Ammon's horn (tissue), 1 donor: ENCODE measurements around the gene GIMAP4.
"Not testable (repeated sequence)": the region's sequence is repeated elsewhere in the genome, so short reads cannot be mapped to it uniquely, and the experiment has no call there.

Experiments used
- DNase-seq: peaks from one replicate; pipeline ENCODE4 v3.0.0-alpha.2; 2016; ENCODE audit warnings: low spot score

GIMAP4 gene

DNA sequence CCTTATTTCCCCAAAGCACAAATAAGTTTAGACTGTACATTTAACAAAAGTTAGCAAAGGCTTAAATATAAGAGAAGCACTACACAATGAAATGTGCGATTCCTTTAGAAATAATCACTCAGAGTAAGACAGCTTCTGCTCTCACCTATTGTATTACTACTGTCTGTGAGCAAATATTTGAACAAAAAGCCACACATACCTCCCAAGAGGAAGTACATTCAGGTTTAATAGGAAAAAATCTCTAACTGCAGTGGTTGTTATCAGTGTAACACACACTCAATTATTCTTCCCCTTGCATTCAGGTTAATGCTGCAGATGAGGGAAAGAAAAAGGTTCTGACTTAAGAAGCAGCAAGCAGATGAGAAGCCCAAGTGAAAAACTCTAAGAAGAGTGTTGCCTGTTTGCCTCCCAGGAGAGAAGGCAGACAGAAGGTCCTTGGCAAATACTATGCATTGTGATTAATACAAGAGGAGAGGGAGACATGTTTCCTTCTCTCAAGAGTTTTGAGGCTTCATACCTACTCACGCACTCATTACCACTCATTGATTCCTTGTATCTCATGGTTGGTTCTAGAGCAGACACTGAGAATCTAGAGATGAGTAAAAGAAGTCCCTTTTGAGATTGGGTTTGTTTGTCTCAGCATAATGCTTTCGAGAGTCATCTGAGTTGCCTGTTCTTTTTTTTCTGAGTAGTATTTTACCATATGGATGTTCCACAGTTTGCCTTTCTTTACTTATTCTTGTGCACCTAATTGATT is 13.6 kb downstream of the GIMAP4 start:
- DNase-seq = no peak

DNA sequence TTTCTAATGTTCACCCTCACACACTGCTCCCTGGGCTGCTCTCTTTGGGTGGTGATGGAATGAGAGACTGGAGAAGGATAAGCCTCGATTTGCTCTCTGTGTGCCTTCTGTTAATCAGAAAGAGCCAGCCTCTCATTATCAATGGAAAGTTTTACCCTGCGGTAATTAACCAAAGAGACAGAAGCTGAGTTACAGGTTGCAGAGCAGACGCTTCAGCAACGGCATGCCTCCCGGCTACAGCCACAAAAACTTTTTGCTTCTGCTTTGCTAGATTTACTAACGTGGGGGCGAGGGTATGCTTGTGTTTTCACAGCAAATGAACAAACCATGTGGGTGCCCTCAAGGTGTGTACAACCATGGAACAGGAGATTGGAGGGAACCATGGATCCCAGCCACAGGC is 18.0 kb downstream of the GIMAP4 start:
- no peak for DNase-seq

DNA sequence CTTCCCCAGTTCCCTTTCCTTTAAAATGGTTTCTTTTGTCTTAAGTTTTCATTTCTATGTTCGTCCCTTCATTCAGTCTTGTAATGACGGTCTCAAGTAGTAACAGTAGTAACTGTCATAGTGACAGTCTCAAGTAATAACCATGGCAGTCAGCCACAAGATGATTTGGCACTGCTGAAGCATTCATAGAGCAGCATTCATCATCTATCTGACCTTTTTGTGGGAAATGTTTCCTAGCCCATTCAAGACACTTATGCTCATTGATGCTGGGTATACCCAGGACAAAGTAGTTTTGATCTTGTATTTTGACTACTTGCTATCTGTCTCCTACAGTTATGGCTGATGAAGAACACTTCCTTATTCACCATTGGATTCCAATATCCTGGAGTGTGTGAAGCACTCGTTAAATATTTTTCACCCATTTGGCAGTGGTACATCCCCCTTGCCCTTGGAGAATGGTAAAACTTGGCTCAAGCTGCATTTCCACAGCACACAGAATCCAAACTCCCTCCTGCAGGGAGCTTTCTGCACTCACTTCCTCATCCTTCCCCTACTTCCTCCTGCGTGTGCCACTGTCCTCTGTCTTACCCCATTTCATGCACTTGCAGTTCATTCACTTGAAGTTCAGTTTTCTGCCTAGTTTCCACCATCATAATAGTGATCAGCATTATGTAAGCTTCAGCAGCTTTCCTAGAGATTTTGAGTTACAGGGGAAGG is 19.0 kb downstream of the GIMAP4 start:
- DNase-seq = peak; percentile 62

DNA sequence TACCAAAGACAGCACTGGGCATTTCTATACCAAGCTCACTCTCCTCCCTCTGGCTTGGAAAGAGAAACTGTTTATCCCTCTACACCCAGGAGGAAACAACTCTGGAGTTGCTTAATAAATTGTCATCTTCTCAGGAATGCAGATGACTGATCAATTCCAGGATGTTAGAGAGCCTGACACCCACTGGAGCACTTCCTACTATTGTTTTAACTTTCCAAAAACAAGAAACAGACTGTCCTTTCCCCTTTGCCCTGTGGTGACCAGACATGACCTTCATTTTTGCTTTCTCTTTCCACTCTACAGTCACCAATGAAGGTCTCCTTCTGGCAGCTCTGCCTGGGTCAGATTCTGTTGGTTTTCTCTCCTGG is 19.6 kb downstream of the GIMAP4 start:
- no peak for DNase-seq

DNA sequence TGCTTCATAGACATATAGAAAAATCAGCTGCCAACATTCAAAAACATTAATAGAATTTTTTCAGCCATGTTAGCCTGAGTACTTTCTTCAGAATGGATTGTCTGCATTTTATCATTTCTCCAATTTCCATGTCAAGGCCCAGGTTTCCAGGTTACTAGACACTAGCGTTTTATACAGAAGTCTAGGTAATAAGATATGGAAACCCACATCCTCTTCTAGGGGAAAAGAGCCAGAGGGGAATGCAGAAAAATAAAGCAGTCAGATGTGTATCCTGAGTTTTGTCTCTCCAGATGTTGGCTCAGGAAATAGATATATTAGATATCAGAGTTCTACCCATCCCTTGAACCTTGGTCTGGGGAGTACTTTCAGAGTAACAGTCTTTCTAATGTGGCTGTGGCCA is 20.4 kb downstream of the GIMAP4 start:
- no peak for DNase-seq

DNA sequence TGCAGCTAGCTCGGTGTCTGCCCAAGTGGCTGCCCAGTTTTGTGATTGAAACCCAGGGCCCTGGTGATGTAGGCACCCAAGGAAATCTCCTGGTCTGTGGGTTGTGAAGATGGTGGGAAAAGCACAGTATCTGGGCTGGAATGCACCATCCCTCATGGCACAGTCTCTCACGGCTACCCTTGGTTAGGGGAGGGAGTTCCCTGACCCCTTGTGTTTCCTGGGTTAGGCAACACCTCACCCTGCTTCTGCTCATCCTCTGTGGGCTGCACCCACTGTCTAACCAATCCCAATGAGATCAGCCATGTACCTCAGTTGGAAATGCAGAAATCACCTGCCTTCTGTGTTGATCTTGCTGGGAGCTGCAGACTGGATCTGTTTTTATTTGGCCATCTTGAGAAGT is 27.6 kb downstream of the GIMAP4 start:
- no peak for DNase-seq

DNA sequence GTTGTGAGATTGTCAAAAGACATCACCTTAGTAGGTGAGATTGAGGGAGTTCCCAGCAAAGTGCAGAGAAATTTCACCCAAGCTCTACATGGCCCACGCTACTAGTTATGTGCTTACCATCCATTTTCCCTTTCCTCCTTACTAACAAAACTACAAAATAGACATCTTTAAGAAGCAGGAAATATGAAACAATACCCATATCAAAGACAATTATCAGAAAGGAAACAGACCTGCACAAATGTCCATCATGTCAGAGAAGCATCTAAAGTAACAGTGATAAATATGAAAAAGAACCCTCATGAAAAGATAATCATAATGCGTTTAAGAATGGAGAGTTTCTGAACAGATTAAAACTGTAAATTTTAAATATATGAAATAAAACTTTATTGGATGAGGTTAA is 28.2 kb downstream of the GIMAP4 start:
- DNase-seq = no peak

DNA sequence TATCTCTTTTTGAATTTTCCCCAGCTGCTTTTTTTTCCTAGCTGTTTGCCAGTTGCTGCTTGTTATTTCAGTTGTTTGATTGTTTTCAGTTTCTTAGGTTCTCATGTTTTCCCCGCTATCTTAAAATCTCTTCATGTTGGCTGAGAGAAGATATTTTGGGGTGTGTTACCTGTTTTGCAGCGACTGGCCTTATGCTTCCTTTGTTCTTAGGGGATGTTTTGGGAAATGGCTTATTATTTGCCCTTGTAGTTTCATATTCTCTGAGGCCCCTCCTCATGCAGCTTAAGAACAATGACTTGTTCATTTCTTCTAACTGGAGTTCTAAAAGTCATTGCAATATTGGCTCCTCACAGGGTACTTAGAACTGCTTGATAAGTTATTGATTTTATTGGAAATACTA is 36.4 kb downstream of the GIMAP4 start:
- DNase-seq = not testable (repeated sequence)

DNA sequence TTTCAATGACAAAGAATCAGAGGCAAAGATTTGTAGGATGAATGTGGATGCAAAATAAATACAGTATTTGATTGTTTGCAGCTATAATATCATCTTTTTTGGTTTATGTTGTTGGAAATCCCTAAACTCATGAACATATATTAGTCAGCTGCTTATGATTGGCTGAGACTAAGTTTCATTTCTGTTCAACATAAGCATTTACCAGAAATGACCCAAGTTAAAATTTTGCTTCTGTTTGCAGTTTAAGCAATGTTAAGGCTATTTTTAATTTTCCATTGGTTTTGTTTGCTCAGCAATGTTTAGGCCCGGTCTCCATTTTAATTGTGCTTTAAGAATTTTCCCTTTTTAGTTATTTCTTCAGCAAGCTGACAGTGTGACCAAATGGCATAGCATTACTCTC is 43.0 kb downstream of the GIMAP4 start:
- no peak for DNase-seq

DNA sequence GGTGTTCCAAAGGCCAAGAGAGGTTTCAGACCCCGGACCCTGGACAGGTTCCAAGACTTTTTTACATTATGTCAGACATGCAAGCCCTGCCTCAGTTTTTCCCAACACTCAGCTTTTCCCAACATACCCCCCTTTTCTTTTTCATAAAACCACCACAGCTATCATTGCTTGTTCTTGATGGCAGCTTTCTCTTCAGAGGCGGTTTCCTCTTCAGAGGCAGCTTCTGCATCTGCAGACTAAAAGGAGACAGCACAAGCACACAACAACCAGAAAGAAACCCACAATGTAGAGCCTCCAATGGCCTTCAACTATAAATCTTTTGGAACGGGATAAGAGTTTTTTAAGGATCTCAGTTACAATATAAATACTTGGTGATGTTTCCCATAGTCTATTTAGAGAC is 45.7 kb downstream of the GIMAP4 start:
- DNase-seq = no peak

DNA sequence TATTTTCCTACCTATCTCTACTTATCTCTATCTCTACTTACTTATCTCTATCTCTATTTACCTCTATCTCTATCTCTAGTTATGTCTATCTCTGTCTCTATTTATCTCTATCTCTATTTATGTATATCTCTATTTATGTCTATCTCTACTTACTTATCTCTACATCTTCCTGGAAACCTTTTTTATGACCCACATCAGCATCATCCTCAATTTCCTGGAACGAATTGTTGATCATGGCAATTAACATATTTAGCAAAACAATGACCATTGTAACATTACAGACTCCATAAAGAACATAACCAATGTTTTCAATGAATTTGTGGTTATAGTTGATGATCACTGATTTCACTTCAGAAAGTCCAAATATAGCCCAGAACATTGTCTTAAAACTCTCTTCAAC is 46.7 kb downstream of the GIMAP4 start:
- no peak for DNase-seq

DNA sequence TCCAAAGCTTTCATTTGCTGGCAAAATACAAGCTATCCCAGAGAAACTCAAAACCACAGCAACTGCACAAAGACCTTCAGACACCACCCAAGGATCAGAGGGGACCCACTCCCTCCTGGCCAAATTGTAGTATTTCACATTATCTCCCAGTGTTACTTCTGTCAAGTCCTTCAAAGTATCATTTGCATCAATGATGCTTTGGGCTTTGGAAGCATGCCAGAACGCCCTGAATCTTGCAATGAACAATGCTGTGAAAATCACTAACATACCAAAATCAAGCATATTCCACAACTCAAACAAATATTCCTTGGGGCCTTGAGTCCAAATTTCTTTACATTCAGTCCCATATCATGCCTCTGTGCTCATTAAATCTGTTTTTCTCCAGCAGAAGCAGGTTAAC is 47.2 kb downstream of the GIMAP4 start:
- not testable (repeated sequence) for DNase-seq

DNA sequence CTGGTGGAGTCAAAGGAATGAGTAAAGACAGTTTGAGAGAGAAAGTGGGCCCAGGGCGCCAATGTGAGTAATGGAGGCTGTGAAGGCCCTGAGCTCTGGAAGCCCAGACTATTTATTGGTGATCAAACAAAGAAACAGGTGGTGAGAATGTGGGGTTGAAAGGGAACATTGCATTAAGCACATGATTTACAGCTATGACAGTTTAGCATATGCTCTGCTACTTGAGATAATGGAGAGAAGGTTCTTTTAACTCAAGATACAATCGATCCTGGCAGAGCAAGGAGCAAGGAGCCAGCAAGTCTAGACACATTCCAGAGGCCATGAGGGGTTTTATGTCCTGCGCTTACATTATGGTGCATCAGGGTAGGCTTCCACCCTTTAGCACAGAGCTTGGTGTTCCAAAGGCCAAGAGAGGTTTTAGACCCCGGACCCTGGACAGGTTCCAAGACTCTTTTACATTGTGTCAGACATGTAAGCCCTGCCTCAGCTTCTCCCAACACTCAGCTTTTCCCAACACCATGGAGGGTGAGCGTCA is 48.1 kb downstream of the GIMAP4 start:
- DNase-seq = not testable (repeated sequence)

DNA sequence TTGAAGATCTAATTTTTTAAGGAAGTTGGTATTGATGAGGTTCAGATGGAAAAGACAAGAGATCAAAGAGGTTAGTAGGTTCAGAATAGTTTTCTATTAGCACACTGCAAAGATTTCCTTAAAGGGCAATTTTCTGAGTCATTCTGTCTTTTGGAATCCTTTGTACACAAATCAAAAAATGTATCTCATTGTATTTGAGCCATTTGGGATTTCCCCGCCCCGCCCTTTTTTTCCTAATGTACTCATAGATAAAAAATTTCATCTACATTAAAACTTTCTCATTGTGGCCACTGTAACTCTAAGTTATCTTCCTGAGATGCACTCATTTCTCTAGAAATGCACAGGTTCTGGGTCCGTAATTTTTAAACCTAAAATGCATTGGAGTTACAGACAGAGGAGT is 52.9 kb downstream of the GIMAP4 start:
- no peak for DNase-seq

DNA sequence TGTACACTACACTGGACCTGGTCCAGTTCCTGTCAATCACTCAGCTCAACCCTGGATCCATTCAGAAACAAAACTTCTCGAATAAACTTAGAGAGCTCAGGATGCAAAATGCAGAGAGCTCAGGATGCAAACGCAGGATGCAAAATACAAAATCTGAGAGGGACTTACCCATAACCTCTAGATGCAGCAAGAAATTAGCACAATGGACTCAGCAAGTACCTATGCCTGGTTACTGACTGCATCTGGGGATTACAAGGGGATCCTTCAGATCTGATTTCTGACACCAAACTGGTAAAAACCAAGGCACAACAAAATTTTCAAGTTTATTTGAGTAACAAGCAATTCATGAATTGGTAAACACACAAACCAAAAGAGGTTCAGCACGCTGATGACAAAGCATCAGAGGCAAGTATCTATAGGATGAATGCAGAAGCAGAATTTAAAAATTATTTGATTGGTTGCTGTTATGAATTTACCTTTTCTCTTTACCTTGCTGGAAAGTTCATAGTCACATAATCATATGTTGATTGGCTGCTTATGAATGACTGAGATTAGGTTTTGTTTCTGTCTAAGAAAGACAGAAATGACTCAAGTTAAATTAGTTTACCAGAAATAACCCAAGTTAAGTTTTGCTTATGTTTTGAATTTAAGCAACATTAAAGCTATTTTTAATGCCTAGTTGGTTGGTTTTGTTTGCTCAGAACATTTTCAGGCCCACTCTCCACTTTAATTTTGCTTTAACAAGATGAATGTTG is 53.6 kb downstream of the GIMAP4 start:
- no peak for DNase-seq

DNA sequence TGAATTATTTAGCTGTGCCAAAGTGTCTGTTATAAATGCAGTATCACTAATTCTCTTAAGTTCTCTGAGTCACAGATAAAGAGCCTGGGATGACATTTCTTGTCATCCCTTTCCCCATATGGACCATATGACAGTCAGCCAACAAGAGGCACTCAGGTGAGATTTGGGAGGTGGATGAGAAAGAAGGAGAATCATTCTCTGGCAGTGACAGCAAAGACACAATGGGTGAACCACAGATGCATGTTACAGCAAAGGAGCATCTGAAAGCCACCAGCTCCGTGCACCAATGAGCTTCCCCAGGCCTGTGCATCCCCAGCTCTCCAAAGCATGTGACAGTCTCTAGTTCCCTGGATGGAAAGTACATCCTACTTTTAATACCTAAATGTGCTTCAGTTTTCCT is 54.2 kb downstream of the GIMAP4 start:
- no peak for DNase-seq
